IMR-90 (cell line): Measurements from ENCODE around the gene SMYD5. TPM values are rescaled to one million over a fixed set of nuclear protein-coding genes. Genes with fewer than 3 reads are reported as not detected.
"Not testable (repeated sequence)": the region's sequence is repeated elsewhere in the genome, so short reads cannot be mapped to it uniquely, and the experiment has no call there.

Experiments used
- ATAC-seq: fragments of 200-7000 bp; cut with Tn5 transposase; 2 replicates; pipeline ENCODE4 v1.9.1; 2020; ENCODE audit warnings: low read depth, mild to moderate bottlenecking, moderate library complexity
- BruUV-seq: library from RNA; stranded (reverse); fragments of 400-500 nt; replicated peaks from 2 replicates; lab custom pipeline; 2021; lab: Mats Ljungman, UMichigan
- CTCF ChIA-PET: fragments of 300-600 bp; formaldehyde crosslinking; extraction: SDS; loops from one replicate; lab custom pipeline; 2021; ENCODE audit warnings: antibody characterized with exemption; lab: Yijun Ruan, JAX
- POLR2A ChIA-PET: fragments of 300-600 bp; sonication (Branson Sonifier 250); formaldehyde crosslinking; loops from one replicate; lab custom pipeline; 2022; ENCODE audit warnings: antibody characterized with exemption; ENCODE audit not compliant: unreplicated experiment; lab: Charles Lee
- DNase-seq: peaks from one replicate; pipeline ENCODE4 v3.0.0; 2013
- H2AFZ ChIP-seq: replicated peaks from 2 replicates; pipeline ENCODE3; 2013; ENCODE audit warnings: low read length, mild to moderate bottlenecking; ENCODE audit not compliant: poor library complexity
- H2AK5ac ChIP-seq: 2 replicates; pipeline ENCODE4 v1.6.1; 2013; ENCODE audit warnings: low read depth, low read length, inconsistent platforms
- H2AK9ac ChIP-seq: replicated peaks from 2 replicates; pipeline ENCODE3; 2013; ENCODE audit warnings: mild to moderate bottlenecking, low read depth, low read length, moderate library complexity; ENCODE audit not compliant: poor library complexity
- H2BK120ac ChIP-seq: 2 replicates; pipeline ENCODE4 v1.6.1; 2013; ENCODE audit warnings: low read depth, low read length, inconsistent platforms
- H2BK15ac ChIP-seq: 3 replicates; pipeline ENCODE4 v1.6.1; 2013; ENCODE audit warnings: low read depth, low read length, inconsistent platforms
- H2BK20ac ChIP-seq: 2 replicates; pipeline ENCODE4 v1.6.1; 2013; ENCODE audit warnings: low read depth, mild to moderate bottlenecking, inconsistent platforms, low read length, moderate library complexity
- H2BK5ac ChIP-seq: 2 replicates; pipeline ENCODE4 v1.6.1; 2013; ENCODE audit warnings: mild to moderate bottlenecking, low read depth, low read length, inconsistent platforms; ENCODE audit not compliant: poor library complexity, severe bottlenecking
- H3K14ac ChIP-seq: replicated peaks from 2 replicates; pipeline ENCODE4 v1.6.1; 2013; ENCODE audit warnings: low read depth, low read length, inconsistent platforms
- H3K18ac ChIP-seq: 2 replicates; pipeline ENCODE4 v1.6.1; 2013; ENCODE audit warnings: low read depth, low read length, control low read depth
- H3K23ac ChIP-seq: 2 replicates; pipeline ENCODE4 v1.6.1; 2013; ENCODE audit warnings: low read depth, low read length, inconsistent platforms
- H3K27ac ChIP-seq: 2 replicates; pipeline ENCODE4 v1.5.1; 2013; ENCODE audit warnings: mild to moderate bottlenecking, control low read depth, low read length; ENCODE audit not compliant: insufficient read depth
- H3K27me3 ChIP-seq: 2 replicates; pipeline ENCODE4 v1.6.1; 2013; ENCODE audit warnings: low read length; ENCODE audit not compliant: control insufficient read depth, insufficient read depth
- H3K36me3 ChIP-seq: 2 replicates; pipeline ENCODE4 v1.6.1; 2013; ENCODE audit warnings: low read length, mixed read lengths; ENCODE audit not compliant: control insufficient read depth, insufficient read depth
- H3K4ac ChIP-seq: 2 replicates; pipeline ENCODE4 v1.6.1; 2013; ENCODE audit warnings: low read depth, low read length, inconsistent platforms
- H3K4me1 ChIP-seq: 2 replicates; pipeline ENCODE4 v1.6.1; 2013; ENCODE audit warnings: low read length, mixed read lengths; ENCODE audit not compliant: control insufficient read depth, insufficient read depth
- H3K4me2 ChIP-seq: 2 replicates; pipeline ENCODE4 v1.6.1; 2013; ENCODE audit warnings: low read depth, mild to moderate bottlenecking, control low read depth, low read length, moderate library complexity
- H3K4me3 ChIP-seq: 2 replicates; pipeline ENCODE4 v1.5.1; 2013; ENCODE audit warnings: low read depth, mild to moderate bottlenecking, control low read depth, low read length, moderate library complexity; ENCODE audit not compliant: insufficient read depth
- H3K56ac ChIP-seq: 2 replicates; pipeline ENCODE4 v1.6.1; 2013; ENCODE audit warnings: low read length, inconsistent platforms; ENCODE audit not compliant: insufficient read depth; ENCODE audit errors: extremely low read depth
- H3K79me1 ChIP-seq, 2 experiments: 2 replicates each; pipeline ENCODE4 v1.6.1; 2013; ENCODE audit warnings: low read length in 2 of 2, inconsistent platforms in 1 of 2, low read depth in 1 of 2
- H3K9ac ChIP-seq: 2 replicates; pipeline ENCODE4 v1.6.1; 2013; ENCODE audit warnings: low read depth, low read length, control low read depth
- H3K9me1 ChIP-seq: 2 replicates; pipeline ENCODE4 v1.6.1; 2013; ENCODE audit warnings: low read length, inconsistent platforms; ENCODE audit not compliant: insufficient read depth
- H3K9me3 ChIP-seq: 2 replicates; pipeline ENCODE4 v1.6.1; 2013; ENCODE audit warnings: low read length; ENCODE audit not compliant: control insufficient read depth, insufficient read depth
- H4K20me1 ChIP-seq: 2 replicates; pipeline ENCODE4 v1.6.1; 2013; ENCODE audit warnings: low read length, inconsistent platforms; ENCODE audit not compliant: insufficient read depth
- H4K5ac ChIP-seq: 2 replicates; pipeline ENCODE4 v1.6.1; 2013; ENCODE audit warnings: mild to moderate bottlenecking, low read depth, low read length, control low read depth
- H4K8ac ChIP-seq, 2 experiments: 2 replicates each; pipeline ENCODE4 v1.6.1; 2013; ENCODE audit warnings: low read depth in 2 of 2, low read length in 2 of 2, control low read depth in 1 of 2, inconsistent platforms in 1 of 2
- H4K91ac ChIP-seq: 2 replicates; pipeline ENCODE4 v1.6.1; 2013; ENCODE audit warnings: low read depth, low read length, inconsistent platforms; ENCODE audit not compliant: insufficient read depth
- WGBS, 2 experiments: methylation state at CpG; one replicate each; pipeline versions ENCODE4 v1.1.5 to v1.1.7; 2013; ENCODE audit warnings: missing lambda C conversion rate in 2 of 2; ENCODE audit not compliant: insufficient read length in 1 of 2; ENCODE audit errors: extremely low coverage in 2 of 2; 5-methylcytosine and 5-hydroxymethylcytosine counted together
- dilution Hi-C: fragments of 300-500 bp; cut with HindIII; formaldehyde crosslinking; loops from one replicate; pipeline ENCODE4 v1.14.3; 2018; ENCODE audit warnings: low sequenced_read_pairs; ENCODE audit not compliant: unreplicated experiment
- in situ Hi-C: fragments of 300-500 bp; cut with MboI; formaldehyde crosslinking; loops from 3 replicates; pipeline ENCODE4 v1.14.3; 2019; ENCODE audit warnings: low sequenced_read_pairs, inconsistent platforms, mixed read lengths
- intact Hi-C: fragments of 100-400 bp; cut with micrococcal nuclease; formaldehyde crosslinking; loops from 2 replicates; pipeline ENCODE4 v1.10.0; 2022
- polyA plus RNA-seq, 3 experiments: library from polyadenylated mRNA; depleted of rRNA; stranded (reverse); fragments of >200 nt; gene quantifications; 2 replicates each; pipeline ENCODE4 v1.2.3, GENCODE V29; 2012; ENCODE audit warnings: low replicate concordance in 1 of 3
- total RNA-seq: library from RNA; depleted of rRNA; stranded (reverse); fragments of >200 nt; gene quantifications from 2 replicates; pipeline ENCODE4 v1.2.3, GENCODE V29; 2012

SMYD5 gene
- total and polyA plus RNA-seq, 2 of the 4 experiments (the other 2 are of a cell fraction): 17.8 to 19.7 TPM

DNA sequence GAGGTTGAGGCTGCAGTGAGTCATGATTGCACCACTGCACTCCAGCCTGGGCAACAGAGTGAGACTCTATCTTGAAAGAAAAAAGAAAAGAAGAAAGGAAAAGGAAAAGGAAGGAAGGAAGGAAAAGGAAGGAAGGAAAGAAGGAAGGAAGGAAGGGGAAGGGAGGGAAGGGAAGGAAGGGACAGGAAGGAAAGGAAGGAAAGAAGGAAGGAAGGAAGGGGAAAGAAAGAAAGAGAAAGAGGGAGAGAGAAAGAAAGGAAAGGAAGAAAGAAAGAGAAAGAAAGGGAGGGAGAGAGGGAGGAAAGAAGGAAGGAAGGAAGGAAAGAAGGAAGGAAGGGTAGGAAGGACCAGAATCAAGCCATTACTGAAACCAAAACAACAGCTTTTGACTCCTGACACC, 45.7 kb upstream of the SMYD5 start:
- H4K20me1 ChIP-seq, H2AK9ac ChIP-seq, H2BK20ac ChIP-seq, H4K91ac ChIP-seq, H4K8ac ChIP-seq, H3K9ac ChIP-seq, intact Hi-C loops, H3K9me3 ChIP-seq, H3K14ac ChIP-seq, H4K5ac ChIP-seq, H3K27ac ChIP-seq, H3K79me1 ChIP-seq, H3K36me3 ChIP-seq, H3K9me1 ChIP-seq, H2BK15ac ChIP-seq, H3K4me1 ChIP-seq, POLR2A ChIA-PET, H3K4me3 ChIP-seq, in situ Hi-C loops, DNase-seq, H2AFZ ChIP-seq, ATAC-seq, H2BK120ac ChIP-seq, H2BK5ac ChIP-seq, H3K4ac ChIP-seq, H3K4me2 ChIP-seq, H3K23ac ChIP-seq, dilution Hi-C loops, H2AK5ac ChIP-seq, H3K56ac ChIP-seq, BruUV-seq, H3K18ac ChIP-seq: not testable (repeated sequence)
- CTCF ChIA-PET: interaction anchor here (1.3 kb wide), 1 partner anchor 275 kb away, joined by 3 read pairs; no protein-coding TSS in a partner anchor
- H3K27me3 ChIP-seq: peaks cover 10% of the 10 kb centered on the region; the same call in 1 of the 2 replicates

- H4K91ac ChIP-seq, H2BK15ac ChIP-seq, H3K79me1 ChIP-seq, H3K56ac ChIP-seq, H3K23ac ChIP-seq, H2BK5ac ChIP-seq, H2BK20ac ChIP-seq, CTCF ChIA-PET, H4K8ac ChIP-seq, H3K4me1 ChIP-seq, BruUV-seq, H4K20me1 ChIP-seq, H2AK9ac ChIP-seq, H3K4me2 ChIP-seq, H2BK120ac ChIP-seq, H3K27ac ChIP-seq, H3K9me1 ChIP-seq, H2AK5ac ChIP-seq, H3K4me3 ChIP-seq, H2AFZ ChIP-seq, H3K36me3 ChIP-seq, intact Hi-C loops, H3K9ac ChIP-seq, H3K9me3 ChIP-seq, H3K14ac ChIP-seq, POLR2A ChIA-PET, dilution Hi-C loops, ATAC-seq, H4K5ac ChIP-seq, H3K4ac ChIP-seq, in situ Hi-C loops, DNase-seq, H3K18ac ChIP-seq: not testable (repeated sequence)
- WGBS, 2 experiments: no CpG with 5 or more reads among the region's 7 CpGs
- H3K27me3 ChIP-seq: peaks cover 26% of the 10 kb centered on the region
These were observed 43.7 kb upstream of the SMYD5 start for GRCh38 chr2:73170341-73170740.
